H9 (cell line): ENCODE data around the gene TIA1. TPM values are rescaled to one million over a fixed set of nuclear protein-coding genes. Genes with fewer than 3 reads are reported as not detected.
"Not testable (repeated sequence)": the region's sequence is repeated elsewhere in the genome, so short reads cannot be mapped to it uniquely, and the experiment has no call there.

Source experiments
- DNase-seq: peaks from one replicate; pipeline ENCODE4 v3.0.0-alpha.2; 2017
- H2AFZ ChIP-seq: one replicate; pipeline ENCODE4 v1.6.1; 2013; ENCODE audit warnings: mild to moderate bottlenecking, low read length, control low read depth, moderate library complexity
- H2AK5ac ChIP-seq: 2 replicates; pipeline ENCODE4 v1.6.1; 2013; ENCODE audit warnings: low read length, control low read depth, mixed read lengths; ENCODE audit not compliant: insufficient read length
- H2BK120ac ChIP-seq: one replicate; pipeline ENCODE4 v1.6.1; 2013; ENCODE audit warnings: low read depth, mild to moderate bottlenecking, low read length, control low read depth, inconsistent platforms; ENCODE audit not compliant: poor library complexity, severe bottlenecking
- H2BK12ac ChIP-seq: 2 replicates; pipeline ENCODE4 v1.6.1; 2013; ENCODE audit warnings: low read length, control low read depth, mixed read lengths, low read depth; ENCODE audit not compliant: insufficient read length
- H2BK15ac ChIP-seq: 2 replicates; pipeline ENCODE4 v1.6.1; 2013; ENCODE audit warnings: low read depth, low read length, control low read depth
- H2BK20ac ChIP-seq: one replicate; pipeline ENCODE4 v1.6.1; 2013; ENCODE audit warnings: low read depth, mild to moderate bottlenecking, low read length, control low read depth, inconsistent platforms; ENCODE audit not compliant: poor library complexity, severe bottlenecking
- H2BK5ac ChIP-seq: 2 replicates; pipeline ENCODE4 v1.6.1; 2013; ENCODE audit warnings: low read length, control low read depth, mixed read lengths; ENCODE audit not compliant: insufficient read length
- H3K14ac ChIP-seq: 2 replicates; pipeline ENCODE4 v1.6.1; 2013; ENCODE audit warnings: low read length, control low read depth; ENCODE audit not compliant: insufficient read depth
- H3K18ac ChIP-seq: 2 replicates; pipeline ENCODE4 v1.6.1; 2013; ENCODE audit warnings: low read depth, mild to moderate bottlenecking, mixed read lengths, low read length, control low read depth; ENCODE audit not compliant: insufficient read length
- H3K23ac ChIP-seq: 2 replicates; pipeline ENCODE4 v1.6.1; 2013; ENCODE audit warnings: low read length, control low read depth, mixed read lengths, low read depth; ENCODE audit not compliant: insufficient read length
- H3K23me2 ChIP-seq: 2 replicates; pipeline ENCODE4 v1.6.1; 2013; ENCODE audit warnings: low read depth, mild to moderate bottlenecking, mixed read lengths, low read length, control low read depth; ENCODE audit not compliant: insufficient read length, poor library complexity, severe bottlenecking
- H3K27ac ChIP-seq: 2 replicates; pipeline ENCODE4 v1.5.1; 2013; ENCODE audit warnings: low read length, control low read depth, mixed read lengths, low read depth; ENCODE audit not compliant: insufficient read length
- H3K27me3 ChIP-seq: 2 replicates; pipeline ENCODE4 v1.6.1; 2013; ENCODE audit warnings: low read length, control low read depth, inconsistent platforms; ENCODE audit not compliant: insufficient read depth
- H3K4ac ChIP-seq: 2 replicates; pipeline ENCODE4 v1.6.1; 2013; ENCODE audit warnings: low read depth, mild to moderate bottlenecking, control low read depth, inconsistent platforms, low read length, moderate library complexity
- H3K4me1 ChIP-seq: 2 replicates; pipeline ENCODE4 v1.6.1; 2013; ENCODE audit warnings: low read length, control low read depth, inconsistent platforms; ENCODE audit not compliant: insufficient read depth
- H3K4me2 ChIP-seq: 2 replicates; pipeline ENCODE4 v1.6.1; 2013; ENCODE audit warnings: low read length, control low read depth, mixed read lengths; ENCODE audit not compliant: insufficient read length, insufficient read depth
- H3K56ac ChIP-seq: 2 replicates; pipeline ENCODE4 v1.6.1; 2013; ENCODE audit warnings: low read depth, mild to moderate bottlenecking, mixed read lengths, low read length, control low read depth; ENCODE audit not compliant: insufficient read length
- H3K79me1 ChIP-seq: 2 replicates; pipeline ENCODE4 v1.6.1; 2013; ENCODE audit warnings: low read depth, mild to moderate bottlenecking, moderate library complexity, low read length, control low read depth, inconsistent platforms; ENCODE audit not compliant: insufficient read depth, poor library complexity, severe bottlenecking
- H3K79me2 ChIP-seq: 2 replicates; pipeline ENCODE4 v1.6.1; 2013; ENCODE audit warnings: low read length, control low read depth, inconsistent platforms; ENCODE audit not compliant: insufficient read depth
- H3K9ac ChIP-seq: 2 replicates; pipeline ENCODE4 v1.6.1; 2013; ENCODE audit warnings: low read length, control low read depth, mixed read lengths; ENCODE audit not compliant: insufficient read length; ENCODE audit errors: extremely low read depth
- H3K9me3 ChIP-seq: one replicate; pipeline ENCODE4 v1.6.1; 2013; ENCODE audit warnings: low read depth, low read length, inconsistent platforms; ENCODE audit not compliant: control insufficient read depth
- H3T11ph ChIP-seq: one replicate; pipeline ENCODE4 v1.6.1; 2013; ENCODE audit warnings: mild to moderate bottlenecking, low read length, control low read depth, inconsistent platforms
- H4K20me1 ChIP-seq: one replicate; pipeline ENCODE4 v1.6.1; 2013; ENCODE audit not compliant: control insufficient read depth, insufficient read length, insufficient read depth
- H4K5ac ChIP-seq: 2 replicates; pipeline ENCODE4 v1.6.1; 2013; ENCODE audit warnings: low read depth, mild to moderate bottlenecking, mixed read lengths, low read length, control low read depth; ENCODE audit not compliant: insufficient read length
- H4K8ac ChIP-seq: replicated peaks from 2 replicates; pipeline ENCODE4 v1.6.1; 2013; ENCODE audit warnings: low read length, control low read depth, mixed read lengths, low read depth; ENCODE audit not compliant: insufficient read length
- H4K91ac ChIP-seq: 2 replicates; pipeline ENCODE4 v1.6.1; 2013; ENCODE audit warnings: low read depth, mild to moderate bottlenecking, moderate library complexity, mixed read lengths, low read length, control low read depth; ENCODE audit not compliant: insufficient read length
- H3K27ac Mint-ChIP-seq, 3 experiments: 2 replicates in 2 of 3; 3 replicates in 1 of 3; pipeline ENCODE4 v1.8.0; 2020 to 2021; ENCODE audit warnings: mixed read lengths in 3 of 3, mild to moderate bottlenecking in 1 of 3, moderate library complexity in 1 of 3
- H3K27me3 Mint-ChIP-seq: 2 replicates; pipeline ENCODE4 v1.8.0; 2021; ENCODE audit warnings: low read depth, mild to moderate bottlenecking, moderate library complexity, mixed read lengths
- H3K36me3 Mint-ChIP-seq, 3 experiments: 2 replicates in 2 of 3; 3 replicates in 1 of 3; pipeline ENCODE4 v1.8.0; 2020 to 2021; ENCODE audit warnings: low read depth in 3 of 3, mixed read lengths in 3 of 3; ENCODE audit not compliant: insufficient read depth in 1 of 3
- H3K4me1 Mint-ChIP-seq, 2 experiments: 2 replicates each; pipeline ENCODE4 v1.8.0; 2020; ENCODE audit warnings: mixed read lengths in 2 of 2
- H3K4me3 Mint-ChIP-seq, 2 experiments: 2 replicates in 1 of 2; 3 replicates in 1 of 2; pipeline ENCODE4 v1.8.0; 2020 to 2021; ENCODE audit warnings: mild to moderate bottlenecking in 2 of 2, mixed read lengths in 2 of 2, moderate library complexity in 1 of 2
- H3K9me3 Mint-ChIP-seq, 2 experiments: 2 replicates in 1 of 2; 3 replicates in 1 of 2; pipeline ENCODE4 v1.8.0; 2020; ENCODE audit warnings: mild to moderate bottlenecking in 2 of 2, mixed read lengths in 2 of 2, moderate library complexity in 1 of 2
- CTCF ChIP-seq: fragments of 200-600 bp; sonication (generic); conservative IDR thresholded peaks from 3 replicates; pipeline ENCODE4 v1.8.0; 2021; ENCODE audit warnings: antibody characterized with exemption, mild to moderate bottlenecking
- WGBS: extraction: QIAGEN DNeasy Blood & Tissue Kit; methylation state at CpG from one replicate; pipeline ENCODE4 v1.1.7; 2013; ENCODE audit warnings: missing lambda C conversion rate, low lambda C conversion rate, mixed read lengths; ENCODE audit not compliant: insufficient read length; ENCODE audit errors: extremely low coverage; 5-methylcytosine and 5-hydroxymethylcytosine counted together
- long read RNA-seq: library from polyadenylated mRNA; unstranded; transcript quantifications from one replicate; pipeline ENCODE4 v2.0.0, GENCODE V29; 2020
- total RNA-seq: library from RNA; stranded (reverse); gene quantifications from 2 replicates; pipeline ENCODE4 v1.2.1, GENCODE V29; 2021

Gene TIA1
- total RNA-seq, result 179 and 193 TPM in 2 replicates
- long read RNA-seq, full-length matches to known transcripts, result 238 of 353 reads
- long read RNA-seq, partial matches to known transcripts, result 12 of 353 reads
- long read RNA-seq, other reads (novel, unspliced or antisense), result 103 of 353 reads

- Histone ChIP-seq H2AK5ac (peak within 1 kb of the TSS; percentile 79), H3K23me2 (no peaks in the 10 kb centered on the region), H3K4ac (peak within 1 kb of the TSS; percentile 97), H3K56ac (peak within 1 kb of the TSS; percentile 100), H2BK120ac (peak within 1 kb of the TSS; percentile 93), H4K91ac (peak within 1 kb of the TSS; percentile 99), H4K8ac (peak within 1 kb of the TSS; percentile 100), H4K20me1 (no peaks in the 10 kb centered on the region), H3K4me1 (no peaks in the 10 kb centered on the region), H3K79me1 (no peaks in the 10 kb centered on the region), H3K23ac (peak within 1 kb of the TSS; percentile 99), H2BK5ac (peak within 1 kb of the TSS; percentile 100), H3K27ac (peak within 1 kb of the TSS; percentile 100), H3K18ac (peak within 1 kb of the TSS; percentile 100), H3K9ac (peak within 1 kb of the TSS; percentile 100), H3K4me2 (peak within 1 kb of the TSS; percentile 92), H2AFZ (no peak within 1 kb of the TSS), H2BK20ac (no peak within 1 kb of the TSS), H3K9me3 (no peaks in the 10 kb centered on the region), H3T11ph (peak within 1 kb of the TSS; percentile 94), H2BK12ac (peak within 1 kb of the TSS; percentile 83), H3K79me2 (peaks cover 39% of the 10 kb centered on the region; the same call in 1 of the 2 replicates), H3K27me3 (no peaks in the 10 kb centered on the region), H4K5ac (peak within 1 kb of the TSS; percentile 100), H3K14ac (peak within 1 kb of the TSS; percentile 100), H2BK15ac (0 out of 2 replicates have a peak within 1 kb of the TSS, but pooled peaks have one; percentile 26)
- no peak for TF ChIP-seq CTCF
- DNase-seq, result peak; percentile 98
- peaks cover 3% of the 10 kb centered on the region; the same call in 1 of the 2 replicates for H3K27me3 Mint-ChIP-seq
- H3K36me3 Mint-ChIP-seq, result peaks cover 5 to 18% (median 9%) of the 10 kb centered on the region in 3 experiments; a peak in 6 of 7 replicates
- WGBS, result no CpG with 5 or more reads among the region's 47 CpGs
- H3K27ac Mint-ChIP-seq, result peak within 1 kb of the TSS; percentile 99 to 100 (median 100)
- peaks cover 27 to 29% of the 10 kb centered on the region in 2 experiments for H3K4me1 Mint-ChIP-seq
- H3K4me3 Mint-ChIP-seq, result peak within 1 kb of the TSS; percentile 90 to 93
- H3K9me3 Mint-ChIP-seq, result peaks cover 3 to 8% of the 10 kb centered on the region in 2 experiments; a peak in 4 of 5 replicates
Measured at GRCh38 chr2:70248181-70248847, at the start of gene TIA1. TSS of gene TIA1 (minus strand) at chr2:70248628. CDS start at chr2:70248430, 198 bp downstream.

GRCh38 chr2:70297828-70298227, 49.4 kb upstream of the TIA1 start:
- H3K9ac ChIP-seq, H4K8ac ChIP-seq, H3T11ph ChIP-seq, H3K4me1 Mint-ChIP-seq, H3K23me2 ChIP-seq, H3K23ac ChIP-seq, H2BK15ac ChIP-seq, H2BK20ac ChIP-seq, H3K4me3 Mint-ChIP-seq, H2BK12ac ChIP-seq, H4K91ac ChIP-seq, H4K20me1 ChIP-seq, H3K4me1 ChIP-seq, H3K27me3 ChIP-seq, H3K9me3 ChIP-seq, H2AFZ ChIP-seq, H2AK5ac ChIP-seq, H2BK5ac ChIP-seq, H4K5ac ChIP-seq, H3K14ac ChIP-seq, H3K4ac ChIP-seq, H3K79me1 ChIP-seq, H3K27ac ChIP-seq, H3K79me2 ChIP-seq, DNase-seq, H3K9me3 Mint-ChIP-seq, H3K27ac Mint-ChIP-seq, H2BK120ac ChIP-seq, H3K56ac ChIP-seq, H3K27me3 Mint-ChIP-seq, H3K18ac ChIP-seq, H3K4me2 ChIP-seq: not testable (repeated sequence)
- peaks cover 27 to 48% (median 47%) of the 10 kb centered on the region in 3 experiments for H3K36me3 Mint-ChIP-seq
- WGBS, result no CpG with 5 or more reads among the region's 4 CpGs
